Natural killer cell (primary cell): ENCODE data around the gene ATP11A. TPM values are rescaled to one million over a fixed set of nuclear protein-coding genes. Genes with fewer than 3 reads are reported as not detected.

Source experiments
- ATAC-seq, 3 donors: fragments of 150-1000 bp in 2 of 3; fragments of 200-7000 bp in 1 of 3; cut with Tn5 transposase; 1 replicate in 1 of 3; 2 replicates in 2 of 3; pipeline ENCODE4 v1.10.0; 2021; ENCODE audit warnings: mild to moderate bottlenecking in 2 of 3, moderate library complexity in 2 of 3
- DNase-seq, 2 donors: peaks; one replicate each; pipeline versions ENCODE4 v3.0.0 to v3.0.0-alpha.2; 2013 to 2021; ENCODE audit warnings: mixed read lengths in 1 of 2
- H3K27ac ChIP-seq: one replicate; pipeline ENCODE4 v1.5.1; 2013; ENCODE audit warnings: mild to moderate bottlenecking, low read length
- H3K27me3 ChIP-seq: one replicate; pipeline ENCODE4 v1.6.1; 2013; ENCODE audit warnings: low read length; ENCODE audit not compliant: control insufficient read depth, insufficient read depth
- H3K36me3 ChIP-seq: one replicate; pipeline ENCODE4 v1.6.1; 2013; ENCODE audit warnings: low read length; ENCODE audit not compliant: control insufficient read depth, insufficient read depth
- H3K4me1 ChIP-seq: one replicate; pipeline ENCODE4 v1.6.1; 2013; ENCODE audit warnings: low read length; ENCODE audit not compliant: control insufficient read depth, insufficient read depth
- H3K4me3 ChIP-seq: one replicate; pipeline ENCODE4 v1.5.1; 2013; ENCODE audit warnings: low read length
- H3K9me3 ChIP-seq: one replicate; pipeline ENCODE4 v1.6.1; 2013; ENCODE audit warnings: low read length; ENCODE audit not compliant: control insufficient read depth, insufficient read depth
- H3K27ac Mint-ChIP-seq, 2 donors: one replicate each; pipeline ENCODE4 v1.8.0; 2022; ENCODE audit warnings: mild to moderate bottlenecking in 2 of 2, mixed read lengths in 2 of 2, moderate library complexity in 1 of 2
- H3K27me3 Mint-ChIP-seq, 2 donors: one replicate each; pipeline ENCODE4 v1.8.0; 2022; ENCODE audit warnings: low read depth in 2 of 2, mixed read lengths in 2 of 2
- H3K36me3 Mint-ChIP-seq: one replicate; pipeline ENCODE4 v1.8.0; 2022; ENCODE audit warnings: mixed read lengths
- H3K4me1 Mint-ChIP-seq, 2 donors: one replicate each; pipeline ENCODE4 v1.8.0; 2022; ENCODE audit warnings: mixed read lengths in 2 of 2
- H3K4me3 Mint-ChIP-seq: one replicate; pipeline ENCODE4 v1.8.0; 2022; ENCODE audit warnings: mild to moderate bottlenecking, moderate library complexity, mixed read lengths
- H3K9me3 Mint-ChIP-seq, 2 donors: one replicate each; pipeline ENCODE4 v1.8.0; 2022; ENCODE audit warnings: mixed read lengths in 2 of 2
- CTCF ChIP-seq: fragments of 200-600 bp; IDR thresholded peaks from one replicate; pipeline ENCODE4 v1.8.0; 2022; ENCODE audit warnings: antibody characterized with exemption
- WGBS: methylation state at CpG from one replicate; pipeline ENCODE4 v1.1.7; 2013; ENCODE audit warnings: missing lambda C conversion rate; ENCODE audit not compliant: insufficient coverage; 5-methylcytosine and 5-hydroxymethylcytosine counted together
- intact Hi-C: fragments of 100-400 bp; cut with micrococcal nuclease; formaldehyde crosslinking; loops from one replicate; pipeline ENCODE4 v1.14.2; 2022
- total RNA-seq, 4 donors: library from RNA; stranded (reverse); fragments of 120-200 nt in 1 of 4; gene quantifications; one replicate each; pipeline versions ENCODE4 v1.2.3 to v1.2.4, GENCODE V29; 2013 to 2022

Gene ATP11A
- total RNA-seq, 3 donors from 2014 or later (not counting 1 experiment from before 2014, with no cell fraction given) = 47.1 to 68.6 (median 50.7) TPM

- no peak for TF ChIP-seq CTCF
- intact Hi-C loops = no loop called here
Observed at GRCh38 chr13:112793545-112794445, 104.0 kb downstream of the ATP11A start.

GRCh38 chr13:112795277-112795676 is 105.4 kb downstream of the ATP11A start:
- TF ChIP-seq CTCF = no peak
- H3K27ac Mint-ChIP-seq = no peak overlapping the region
- WGBS = 89% methylated on average over 4 of the region's 4 CpGs
- H3K9me3 Mint-ChIP-seq = no peaks in the 10 kb centered on the region
- H3K36me3 Mint-ChIP-seq = no peaks in the 10 kb centered on the region
- Histone ChIP-seq H3K9me3 (no peaks in the 10 kb centered on the region), H3K27me3 (no peaks in the 10 kb centered on the region), H3K4me3 (no peak overlapping the region), H3K4me1 (no peaks in the 10 kb centered on the region), H3K27ac (no peak overlapping the region), H3K36me3 (peaks cover 2% of the 10 kb centered on the region)
- DNase-seq = no peak
- no peak overlapping the region for H3K4me3 Mint-ChIP-seq
- peaks cover 16 to 23% of the 10 kb centered on the region in 2 donors for H3K4me1 Mint-ChIP-seq
- ATAC-seq = no peak
- intact Hi-C loops = no loop called here
- no peaks in the 10 kb centered on the region for H3K27me3 Mint-ChIP-seq

More at GRCh38 chr13:112793545-112794445, 104.0 kb downstream of the ATP11A start:
- 96% methylated on average over 26 of the region's 26 CpGs for WGBS
- no peak overlapping the region for H3K4me3 ChIP-seq
- Mint-ChIP-seq H3K4me1 (peaks cover 16 to 23% of the 10 kb centered on the region in 2 donors), H3K9me3 (no peaks in the 10 kb centered on the region), H3K4me3 (no peak overlapping the region), H3K27ac (no peak overlapping the region), H3K27me3 (no peaks in the 10 kb centered on the region), H3K36me3 (no peaks in the 10 kb centered on the region)
- no peak for DNase-seq
- peaks cover 2% of the 10 kb centered on the region for H3K36me3 ChIP-seq
- H3K4me1 ChIP-seq = no peaks in the 10 kb centered on the region
- H3K27me3 ChIP-seq = no peaks in the 10 kb centered on the region
- ATAC-seq = no peak
- H3K9me3 ChIP-seq = no peaks in the 10 kb centered on the region
- H3K27ac ChIP-seq = no peak overlapping the region

GRCh38 chr13:112796190-112796915 is 106.5 kb downstream of the ATP11A start:
- H3K9me3 ChIP-seq = no peaks in the 10 kb centered on the region
- Mint-ChIP-seq H3K27me3 (no peaks in the 10 kb centered on the region), H3K4me3 (no peak overlapping the region), H3K36me3 (no peaks in the 10 kb centered on the region), H3K27ac (no peak overlapping the region), H3K9me3 (no peaks in the 10 kb centered on the region), H3K4me1 (peaks cover 16 to 23% of the 10 kb centered on the region in 2 donors)
- H3K36me3 ChIP-seq = no peaks in the 10 kb centered on the region
- no peaks in the 10 kb centered on the region for H3K27me3 ChIP-seq
- no peak overlapping the region for H3K4me3 ChIP-seq
- H3K27ac ChIP-seq = no peak overlapping the region
- H3K4me1 ChIP-seq = no peaks in the 10 kb centered on the region
- no peak for TF ChIP-seq CTCF
- no peak for DNase-seq
- WGBS = 95% methylated on average over 9 of the region's 9 CpGs
- intact Hi-C loops = no loop called here
- ATAC-seq = no peak
